GM23338 (cell line): ENCODE measurements around the gene PRPF18. TPM values are rescaled to one million over a fixed set of nuclear protein-coding genes. Genes with fewer than 3 reads are reported as not detected.

Experiments used
- ATAC-seq: fragments of 200-7000 bp; cut with Tn5 transposase; 3 replicates; pipeline ENCODE4 v1.9.1; 2020
- DNase-seq: peaks from one replicate; pipeline ENCODE4 v3.0.0-alpha.2; 2015; ENCODE audit warnings: low spot score
- H2AFZ ChIP-seq: fragments of 200-600 bp; sonication (generic); 2 replicates; pipeline ENCODE4 v1.8.0; 2016; ENCODE audit warnings: antibody characterized with exemption, mild to moderate bottlenecking, moderate library complexity
- H3F3A ChIP-seq: fragments of 200-600 bp; sonication (generic); replicated peaks from 2 replicates; pipeline ENCODE4 v1.8.0; 2017; ENCODE audit warnings: antibody characterized with exemption, mixed run types, low read depth
- H3K27ac ChIP-seq: fragments of 200-600 bp; sonication (generic); 2 replicates; pipeline ENCODE4 v1.6.1; 2016; ENCODE audit warnings: low read depth
- H3K27me3 ChIP-seq: fragments of 200-600 bp; sonication (generic); 2 replicates; pipeline ENCODE4 v1.8.0; 2016; ENCODE audit warnings: mild to moderate bottlenecking, mixed run types, moderate library complexity; ENCODE audit not compliant: insufficient read depth
- H3K36me3 ChIP-seq: fragments of 200-600 bp; sonication (generic); 2 replicates; pipeline ENCODE4 v1.8.0; 2016; ENCODE audit warnings: mild to moderate bottlenecking; ENCODE audit not compliant: insufficient read depth
- H3K4me1 ChIP-seq: fragments of 200-600 bp; sonication (generic); 2 replicates; pipeline ENCODE4 v1.8.0; 2016; ENCODE audit warnings: mild to moderate bottlenecking, moderate library complexity; ENCODE audit not compliant: insufficient read depth
- H3K4me2 ChIP-seq: fragments of 200-600 bp; sonication (generic); 2 replicates; pipeline ENCODE4 v1.7.1; 2017; ENCODE audit warnings: mixed run types
- H3K4me3 ChIP-seq: fragments of 200-600 bp; sonication (generic); 2 replicates; pipeline ENCODE4 v1.6.1; 2016; ENCODE audit warnings: mixed run types
- H3K79me2 ChIP-seq: fragments of 200-600 bp; sonication (generic); replicated peaks from 2 replicates; pipeline ENCODE4 v1.8.0; 2017; ENCODE audit warnings: mild to moderate bottlenecking; ENCODE audit not compliant: insufficient read depth
- H3K9me2 ChIP-seq: fragments of 200-600 bp; sonication (generic); 2 replicates; pipeline ENCODE4 v1.8.0; 2017; ENCODE audit not compliant: insufficient read depth
- H4K20me1 ChIP-seq: fragments of 200-600 bp; sonication (generic); replicated peaks from 2 replicates; pipeline ENCODE4 v1.8.0; 2017; ENCODE audit warnings: mild to moderate bottlenecking; ENCODE audit not compliant: insufficient read depth
- H3K27ac Mint-ChIP-seq: 2 replicates; pipeline ENCODE4 v1.8.0; 2020; ENCODE audit warnings: inconsistent platforms, mild to moderate bottlenecking, moderate library complexity, mixed read lengths
- H3K27me3 Mint-ChIP-seq: 3 replicates; pipeline ENCODE4 v1.8.0; 2022; ENCODE audit warnings: low read depth, mild to moderate bottlenecking, moderate library complexity, mixed read lengths, inconsistent platforms; ENCODE audit not compliant: insufficient read depth, poor library complexity
- H3K36me3 Mint-ChIP-seq: 3 replicates; pipeline ENCODE4 v1.8.0; 2021; ENCODE audit warnings: low read depth, mild to moderate bottlenecking, inconsistent platforms, moderate library complexity, mixed read lengths
- H3K4me1 Mint-ChIP-seq: 3 replicates; pipeline ENCODE4 v1.8.0; 2020; ENCODE audit warnings: mild to moderate bottlenecking, inconsistent platforms, mixed read lengths
- H3K4me3 Mint-ChIP-seq: 3 replicates; pipeline ENCODE4 v1.8.0; 2021; ENCODE audit warnings: moderate library complexity, mild to moderate bottlenecking, inconsistent platforms, mixed read lengths
- H3K9me3 Mint-ChIP-seq: 3 replicates; pipeline ENCODE4 v1.8.0; 2020; ENCODE audit warnings: moderate library complexity, mild to moderate bottlenecking, inconsistent platforms, mixed read lengths
- CREB1 ChIP-seq: fragments of 250-450 bp; sonication (Bioruptor Pico); IDR thresholded peaks from 2 replicates; pipeline ENCODE4 v1.5.0; 2020; ENCODE audit warnings: low read depth, mild to moderate bottlenecking, moderate library complexity
- CTCF ChIP-seq, 2 experiments: fragments of 200-600 bp in 1 of 2; sonication (generic) in 1 of 2; conservative IDR thresholded peaks; 2 replicates each; pipeline versions ENCODE4 v1.5.1 to v1.6.1; 2016 to 2017; ENCODE audit warnings: antibody characterized with exemption in 2 of 2, low read depth in 2 of 2, mild to moderate bottlenecking in 2 of 2, moderate library complexity in 1 of 2
- EZH2 ChIP-seq: fragments of 200-600 bp; sonication (generic); IDR thresholded peaks from one replicate; pipeline ENCODE4 v1.8.0; 2017; ENCODE audit warnings: antibody characterized with exemption, mild to moderate bottlenecking, low read depth; ENCODE audit not compliant: unreplicated experiment
- EZH2phosphoT487 ChIP-seq: fragments of 200-600 bp; sonication (generic); IDR thresholded peaks from one replicate; pipeline ENCODE4 v1.8.1; 2018; ENCODE audit warnings: antibody characterized with exemption; ENCODE audit not compliant: unreplicated experiment
- JUNB ChIP-seq: IDR thresholded peaks from one replicate; pipeline ENCODE4 v1.6.1; 2016; ENCODE audit warnings: antibody characterized with exemption; ENCODE audit not compliant: unreplicated experiment
- REST ChIP-seq: IDR thresholded peaks from one replicate; pipeline ENCODE4 v1.6.1; 2018; ENCODE audit warnings: antibody characterized with exemption; ENCODE audit not compliant: unreplicated experiment
- ZNF114 ChIP-seq: fragments of 250-450 bp; sonication (Bioruptor Pico); IDR thresholded peaks from 2 replicates; pipeline ENCODE4 v1.5.0; 2020; ENCODE audit warnings: mild to moderate bottlenecking, moderate library complexity
- ZNF462 ChIP-seq: fragments of 250-450 bp; sonication (Bioruptor Pico); IDR thresholded peaks from 2 replicates; pipeline ENCODE4 v1.5.0; 2020; ENCODE audit warnings: mild to moderate bottlenecking, moderate library complexity
- polyA plus RNA-seq: library from polyadenylated mRNA; unstranded; fragments of >200 nt; fragmentation: Nextera tagmentation; extraction: Ambion mirVana; gene quantifications from 2 replicates; pipeline ENCODE4 v1.2.1, GENCODE V29; 2016
- total RNA-seq: library from RNA; depleted of rRNA; stranded (reverse); fragments of >200 nt; shearing (Covaris generic); gene quantifications from 2 replicates; pipeline ENCODE4 v1.2.3, GENCODE V29; 2014

PRPF18 gene
- total and polyA plus RNA-seq, 2 experiments from 2014 or later, result 15.1 to 17.2 TPM

- TF ChIP-seq ZNF462 (CRISPR knock-in tag) (no peak), CTCF (conservative IDR thresholded peaks at IDR 0.05; ENCODE audit: low read depth in 2 of 2) (no peak), JUNB (no peak), EZH2 (no peak)
Observed at GRCh38 chr10:13617116-13617515, 30.4 kb downstream of the PRPF18 start (continued).

- Mint-ChIP-seq H3K4me1 (no peaks in the 10 kb centered on the region; the same call in 2 of the 3 replicates), H3K27ac (no peak overlapping the region), H3K9me3 (no peaks in the 10 kb centered on the region), H3K4me3 (no peak overlapping the region), H3K27me3 (no peaks in the 10 kb centered on the region), H3K36me3 (peaks cover 11% of the 10 kb centered on the region; the same call in 2 of the 3 replicates)
- no peaks in the 10 kb centered on the region for H3K79me2 ChIP-seq
- no peak overlapping the region for H2AFZ ChIP-seq
- H3K4me2 ChIP-seq, result no peak overlapping the region
- no peaks in the 10 kb centered on the region for H3K27me3 ChIP-seq
- no peaks in the 10 kb centered on the region for H3K36me3 ChIP-seq
- no peak for DNase-seq
- no peak for ATAC-seq
- no peaks in the 10 kb centered on the region for H4K20me1 ChIP-seq
- H3F3A ChIP-seq, result no peaks in the 10 kb centered on the region
- H3K4me1 ChIP-seq, result peaks cover 1% of the 10 kb centered on the region; the same call in 1 of the 2 replicates
- H3K9me2 ChIP-seq, result no peaks in the 10 kb centered on the region
- H3K27ac ChIP-seq, result no peak overlapping the region
- H3K4me3 ChIP-seq, result no peak overlapping the region
- TF ChIP-seq CREB1 (CRISPR knock-in tag) (no peak), REST (no peak), ZNF114 (no peak), CTCF (conservative IDR thresholded peaks at IDR 0.05; ENCODE audit: low read depth in 2 of 2) (no peak), EZH2phosphoT487 (no peak), EZH2 (no peak)
Observed at GRCh38 chr10:13621931-13622330, 35.2 kb downstream of the PRPF18 start.
